NCI-H2196 (cell line): ENCODE data around the gene ZNF787.
"Not testable (repeated sequence)": the region's sequence is repeated elsewhere in the genome, so short reads cannot be mapped to it uniquely, and the experiment has no call there.

Experiments
- DNase-seq: peaks from one replicate; lab custom pipeline; 2025; ENCODE audit not compliant: unreplicated experiment; lab: John Stamatoyannopoulos, UW

ZNF787 gene

DNA sequence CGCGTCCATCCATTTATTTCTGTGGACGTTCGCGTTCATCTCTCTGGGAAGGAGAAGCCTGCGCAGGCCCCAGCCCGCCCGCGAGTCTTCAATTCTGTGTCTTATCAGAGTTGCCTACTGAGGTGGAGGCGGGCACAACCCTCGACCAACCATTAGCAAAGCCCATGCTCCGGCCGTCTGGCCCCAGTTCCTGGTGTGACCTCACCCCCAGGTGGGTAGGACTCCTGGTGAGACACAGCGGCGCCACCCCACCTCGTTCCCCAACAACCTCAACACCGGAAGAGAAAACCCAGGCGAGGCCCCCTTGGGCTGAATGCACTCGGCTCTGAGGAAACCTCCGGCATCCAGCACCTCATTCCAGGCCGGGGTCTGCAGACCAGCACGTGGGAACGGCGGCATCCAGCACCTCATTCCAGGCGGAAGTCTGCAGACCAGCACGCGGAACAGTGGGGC, 14.7 kb downstream of the ZNF787 start:
- no peak for DNase-seq

- DNase-seq = not testable (repeated sequence)
These were observed 15.2 kb downstream of the ZNF787 start for GRCh38 chr19:56105831-56106396.

GRCh38 chr19:56105090-56105701, 15.9 kb downstream of the ZNF787 start:
- peak; percentile 86 for DNase-seq

GRCh38 chr19:56104423-56104822, 16.7 kb downstream of the ZNF787 start:
- no peak for DNase-seq

GRCh38 chr19:56103027-56103614, 18.0 kb downstream of the ZNF787 start:
- DNase-seq = no peak

GRCh38 chr19:56101746-56102535, 19.2 kb downstream of the ZNF787 start:
- no peak for DNase-seq

DNA sequence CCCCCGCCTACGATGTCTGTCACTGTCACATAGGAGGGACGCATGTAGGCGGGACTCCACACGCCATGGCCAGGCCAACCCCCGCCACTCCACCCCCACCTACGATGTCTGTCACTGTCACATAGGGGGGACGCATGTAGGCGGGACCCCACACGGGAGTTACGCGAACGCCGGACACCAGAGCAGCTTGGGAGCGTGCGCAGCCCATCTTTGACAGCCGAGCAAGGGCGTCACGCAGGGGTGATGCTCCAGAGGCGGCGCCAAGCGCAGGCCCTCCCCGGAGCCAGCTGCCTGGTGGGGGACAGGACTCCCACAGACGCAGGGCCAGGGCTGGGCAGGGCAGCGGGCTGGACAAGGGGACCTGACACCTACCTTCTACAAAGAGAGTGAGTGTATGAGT, 20.0 kb downstream of the ZNF787 start:
- no peak for DNase-seq

DNA sequence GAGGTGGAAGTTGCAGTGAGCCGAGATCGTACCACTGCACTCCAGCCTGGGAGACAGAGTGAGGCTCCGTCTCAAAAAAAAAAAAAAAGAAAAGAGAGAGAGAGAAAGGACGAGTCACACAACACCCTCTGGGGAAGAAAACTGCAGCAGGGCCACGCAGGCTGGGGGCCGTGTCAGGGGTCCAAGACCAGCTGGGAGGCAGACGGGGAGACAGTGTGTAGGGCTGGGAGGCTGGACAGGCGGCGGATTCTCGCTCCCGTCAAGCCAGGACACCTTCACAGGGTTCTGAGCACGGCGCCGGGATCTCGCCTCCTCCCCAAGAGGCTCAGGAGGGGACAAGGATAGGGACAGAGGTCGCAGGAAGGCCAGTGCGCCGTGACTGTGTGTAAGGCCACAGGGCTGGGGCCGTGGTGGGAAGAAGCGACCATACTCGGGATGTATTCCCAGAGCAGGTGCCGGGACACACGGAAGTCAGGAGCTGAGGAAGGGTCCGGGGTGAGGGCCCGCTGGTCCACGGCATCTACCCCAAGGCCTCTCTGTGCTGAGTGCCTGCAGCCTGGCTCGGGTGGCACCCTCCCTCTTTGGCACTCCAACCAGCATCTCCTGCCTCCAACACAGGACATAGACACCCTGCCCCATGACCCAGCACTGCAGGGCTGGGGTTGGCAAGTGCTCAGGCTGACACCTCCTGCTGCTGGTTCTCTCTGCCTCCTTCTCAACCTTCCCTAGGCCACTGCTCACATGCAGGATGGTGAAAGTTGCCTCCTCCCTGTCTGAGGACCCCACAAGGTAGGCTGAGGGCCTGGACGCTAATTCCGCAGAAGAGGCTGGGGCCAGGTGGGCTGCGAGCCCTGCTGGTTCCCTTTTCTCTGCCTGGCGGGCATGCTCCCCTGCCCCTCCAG, 21.2 kb downstream of the ZNF787 start:
- DNase-seq = no peak

- no peak for DNase-seq
These were observed 22.1 kb downstream of the ZNF787 start for GRCh38 chr19:56098731-56099568.

DNA sequence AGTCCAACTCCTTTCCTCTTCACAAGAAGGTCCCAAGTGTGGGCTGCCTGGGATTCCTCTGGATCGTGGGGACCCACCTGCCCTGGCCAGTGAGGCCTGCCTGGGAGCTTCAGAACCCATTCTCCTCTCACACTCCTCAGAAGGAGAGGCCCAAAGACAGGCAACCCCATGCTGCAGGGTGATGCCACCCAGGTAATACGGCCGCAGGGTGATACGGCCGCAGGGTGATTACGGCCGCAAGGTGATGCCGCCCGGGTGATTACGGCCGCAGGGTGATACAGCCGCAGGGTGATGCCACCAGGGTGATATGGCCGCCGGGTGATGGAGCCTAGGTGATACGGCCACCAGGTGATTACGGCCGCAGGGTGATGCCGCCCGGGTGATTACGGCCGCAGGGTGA, 22.9 kb downstream of the ZNF787 start:
- not testable (repeated sequence) for DNase-seq

GRCh38 chr19:56097776-56098175, 23.3 kb downstream of the ZNF787 start:
- DNase-seq = no peak

DNA sequence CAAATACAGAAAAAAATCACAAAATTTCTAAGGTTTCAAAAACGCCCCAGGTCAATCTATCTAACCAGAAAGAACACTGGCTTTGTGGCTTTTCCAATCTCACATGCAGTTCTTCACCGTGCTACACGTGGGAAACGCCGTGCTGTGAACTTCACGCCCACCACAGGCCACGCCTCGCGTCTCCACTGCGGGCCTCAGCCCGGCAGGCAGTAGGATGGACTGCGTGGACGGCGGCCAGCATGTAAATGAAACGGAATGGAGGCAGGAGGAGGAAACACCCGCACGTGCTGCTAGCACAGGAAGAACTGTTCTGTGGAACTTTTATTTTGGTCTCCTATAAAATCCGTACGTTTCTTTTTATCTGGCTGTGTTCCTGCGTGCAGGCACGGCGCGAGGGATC, 23.8 kb downstream of the ZNF787 start:
- no peak for DNase-seq

GRCh38 chr19:56096665-56097064, 24.4 kb downstream of the ZNF787 start:
- no peak for DNase-seq

DNA sequence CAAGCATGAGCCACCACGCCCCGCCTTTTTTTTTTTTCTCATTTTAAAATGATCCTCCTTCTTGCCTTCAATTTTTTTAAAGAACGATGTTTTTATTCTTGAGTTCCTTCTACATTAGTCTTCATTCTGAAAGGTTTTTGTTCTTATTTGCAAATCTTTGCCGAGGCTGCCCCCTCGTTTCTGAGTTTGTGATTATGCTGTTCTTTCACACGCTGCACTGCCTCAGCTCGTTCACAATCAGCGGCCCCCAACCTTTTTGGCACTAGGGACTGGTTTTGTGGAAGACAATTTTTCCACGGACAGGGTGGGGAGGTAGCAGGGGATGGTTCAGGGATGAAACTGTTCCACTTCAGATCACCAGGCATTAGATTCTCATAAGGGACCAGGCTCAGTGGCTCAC, 26.6 kb downstream of the ZNF787 start:
- DNase-seq = no peak

DNA sequence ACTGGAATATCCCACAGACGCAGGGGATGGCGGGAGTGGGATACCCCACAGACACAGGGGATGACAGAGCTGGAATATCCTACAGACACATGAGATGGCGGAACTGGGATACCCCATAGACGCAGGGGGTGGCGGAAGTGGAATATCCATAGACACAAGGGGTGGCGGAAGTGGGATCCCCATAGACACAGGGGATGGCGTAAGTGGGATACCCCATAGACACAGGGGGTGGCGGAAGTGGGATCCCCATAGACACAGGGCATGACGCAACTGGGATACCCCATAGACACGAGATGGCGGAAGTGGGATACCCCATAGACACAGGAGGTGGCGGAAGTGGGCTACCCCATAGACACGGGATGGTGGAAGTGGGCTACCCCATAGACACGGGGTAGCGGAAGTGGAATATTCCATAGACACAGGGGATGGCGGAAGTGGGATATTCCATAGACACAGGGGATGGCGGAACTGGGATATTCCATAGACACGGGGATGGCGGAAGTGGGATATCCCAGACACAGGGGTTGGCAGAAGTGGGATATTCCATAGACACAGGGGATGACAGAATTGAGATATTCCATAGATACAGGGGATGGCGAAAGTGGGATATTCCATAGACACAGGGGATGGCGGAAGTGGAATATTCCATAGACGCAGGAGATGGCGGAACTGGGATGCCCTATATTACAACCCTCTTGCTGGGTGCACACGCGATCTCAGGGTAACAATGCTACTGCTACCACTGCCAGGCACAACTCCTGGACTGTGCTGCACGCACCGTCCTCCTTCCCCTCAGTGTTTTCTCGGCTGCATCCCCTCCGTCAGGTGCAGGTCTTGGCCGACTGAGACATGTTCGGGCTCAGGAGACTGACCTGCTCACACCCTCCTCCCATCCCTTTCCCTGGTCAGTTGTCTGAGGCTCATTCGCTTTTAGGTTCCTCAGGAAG, 28.1 kb downstream of the ZNF787 start:
- no peak for DNase-seq

GRCh38 chr19:56091751-56092546, 29.1 kb downstream of the ZNF787 start:
- peak; percentile 88 for DNase-seq

DNA sequence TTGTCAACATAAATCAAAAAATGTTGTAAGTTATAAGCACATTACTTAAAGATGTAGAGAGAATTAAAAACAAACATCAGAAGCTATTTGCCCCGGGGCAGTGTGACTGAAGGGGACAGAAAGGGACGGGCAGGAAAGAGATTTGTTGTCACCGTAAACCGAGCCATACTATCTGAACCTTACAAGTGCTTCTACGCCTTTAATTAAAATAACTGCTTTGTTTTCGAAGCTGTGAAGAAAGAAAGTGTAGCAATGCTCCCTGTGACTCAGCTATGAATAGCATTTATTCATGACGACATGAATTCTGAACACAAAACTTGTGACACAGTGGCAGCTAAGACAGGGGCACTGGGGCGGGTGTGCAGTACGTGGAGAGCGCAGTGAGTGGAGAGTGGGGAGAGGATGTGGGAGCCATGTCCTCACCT, 30.0 kb downstream of the ZNF787 start:
- no peak for DNase-seq

- DNase-seq = no peak
These were observed 31.8 kb downstream of the ZNF787 start for GRCh38 chr19:56089344-56089743.
